Heart left ventricle (tissue), 13 donors: ENCODE measurements around the gene MAMDC4.

Experiments
- POLR2A ChIP-seq, 2 donors: fragments of 450-650 bp; IDR thresholded peaks; one replicate each; pipeline ENCODE4 v1.6.1; 2017; ENCODE audit warnings: antibody characterized with exemption in 2 of 2, mild to moderate bottlenecking in 2 of 2, moderate library complexity in 2 of 2
- TF ChIP-seq, protein P1 (sequence below), 12 donors: fragments of 200-600 bp; sonication (generic) in 4 of 12; IDR thresholded peaks; one replicate each; pipeline versions ENCODE4 v1.5.0 to v1.8.0; 2018 to 2022; ENCODE audit warnings: antibody characterized with exemption in 12 of 12, mild to moderate bottlenecking in 5 of 12
- donor health status: ischemic (EF 13 %, LVEDD 7.1; RV severe dilation, severe dysfunction).
- donor health status: DM: no; HTN: yes; CAD: no.
- donor health status: DM: no; HTN: no; CAD: no.
- donor health status: ischemic (EF 25% LVEDD 6.9; RV normal size, moderate dysfunction).
- donor health status: ischemic (EF 25% LVEDD 5.7; RV mildly dilated, moderate dysfunction).
- donor health status: ischemic (EF 35%, LVEDD 5.7; RV mildly dilated, moderate dysfunction).
- donor health status: nonischemic (EF 11% LVEDD 7.7; RV severe dilation, severe dysfunction).
- donor health status: DM: yes; HTN: yes; CAD: no.
- donor health status: PGD.
- donor health status: ischemic (EF 29% LVEDD 5.4; RV normal size, mild dysfunction).
- donor health status: nonischemic (EF 23%, LVEDD 6.1; RV moderate dilation, normal function).

GRCh38 chr9:136881691-136882108 is 29.6 kb downstream of the MAMDC4 start:
- TF ChIP-seq, protein P1, sequence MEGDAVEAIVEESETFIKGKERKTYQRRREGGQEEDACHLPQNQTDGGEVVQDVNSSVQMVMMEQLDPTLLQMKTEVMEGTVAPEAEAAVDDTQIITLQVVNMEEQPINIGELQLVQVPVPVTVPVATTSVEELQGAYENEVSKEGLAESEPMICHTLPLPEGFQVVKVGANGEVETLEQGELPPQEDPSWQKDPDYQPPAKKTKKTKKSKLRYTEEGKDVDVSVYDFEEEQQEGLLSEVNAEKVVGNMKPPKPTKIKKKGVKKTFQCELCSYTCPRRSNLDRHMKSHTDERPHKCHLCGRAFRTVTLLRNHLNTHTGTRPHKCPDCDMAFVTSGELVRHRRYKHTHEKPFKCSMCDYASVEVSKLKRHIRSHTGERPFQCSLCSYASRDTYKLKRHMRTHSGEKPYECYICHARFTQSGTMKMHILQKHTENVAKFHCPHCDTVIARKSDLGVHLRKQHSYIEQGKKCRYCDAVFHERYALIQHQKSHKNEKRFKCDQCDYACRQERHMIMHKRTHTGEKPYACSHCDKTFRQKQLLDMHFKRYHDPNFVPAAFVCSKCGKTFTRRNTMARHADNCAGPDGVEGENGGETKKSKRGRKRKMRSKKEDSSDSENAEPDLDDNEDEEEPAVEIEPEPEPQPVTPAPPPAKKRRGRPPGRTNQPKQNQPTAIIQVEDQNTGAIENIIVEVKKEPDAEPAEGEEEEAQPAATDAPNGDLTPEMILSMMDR (IDR thresholded peaks at IDR 0.05), result no peak
- no peak for TF ChIP-seq POLR2A (IDR thresholded peaks at IDR 0.05)
